Fibroblast of upper back skin (primary cell): ENCODE results near the gene ST7.

Experiments used
- DNase-seq: peaks from one replicate; pipeline ENCODE4 v3.0.0-alpha.2; 2013

The ST7 gene

GRCh38 chr7:116980354-116980753, 27.1 kb downstream of the ST7 start:
- no peak for DNase-seq

- no peak for DNase-seq
These were observed 28.6 kb downstream of the ST7 start for GRCh38 chr7:116981939-116982338.

GRCh38 chr7:116984511-116984910, 31.2 kb downstream of the ST7 start:
- DNase-seq, result no peak

GRCh38 chr7:116984917-116985316, 31.6 kb downstream of the ST7 start:
- peak; percentile 32 for DNase-seq

- no peak for DNase-seq
These were observed 32.3 kb downstream of the ST7 start for GRCh38 chr7:116985575-116985974.

- peak; percentile 55 for DNase-seq
These were observed 33.6 kb downstream of the ST7 start for GRCh38 chr7:116986611-116987565.

GRCh38 chr7:116988363-116988989, 35.2 kb downstream of the ST7 start:
- no peak for DNase-seq

GRCh38 chr7:116990056-116990455, 36.8 kb downstream of the ST7 start:
- DNase-seq, result no peak

- DNase-seq, result no peak
These were observed 37.9 kb downstream of the ST7 start for GRCh38 chr7:116991233-116991632.

GRCh38 chr7:116994611-116995010, 41.3 kb downstream of the ST7 start:
- DNase-seq, result no peak

- DNase-seq, result no peak
These were observed 44.7 kb downstream of the ST7 start for GRCh38 chr7:116997972-116998371.

GRCh38 chr7:116998567-116999175, 45.4 kb downstream of the ST7 start:
- DNase-seq, result no peak

GRCh38 chr7:116999311-116999710, 46.0 kb downstream of the ST7 start:
- peak; percentile 39 for DNase-seq

GRCh38 chr7:117001283-117001682, 48.0 kb downstream of the ST7 start:
- no peak for DNase-seq

GRCh38 chr7:117004899-117005298, 51.6 kb downstream of the ST7 start:
- DNase-seq, result peak; percentile 68

GRCh38 chr7:117005449-117005848, 52.1 kb downstream of the ST7 start:
- DNase-seq, result peak; percentile 67

GRCh38 chr7:117006907-117007684, 53.8 kb downstream of the ST7 start:
- no peak for DNase-seq

GRCh38 chr7:117008118-117008885, 55.0 kb downstream of the ST7 start:
- DNase-seq, result no peak

GRCh38 chr7:117008886-117009531, 55.7 kb downstream of the ST7 start:
- DNase-seq, result peak; percentile 76

- DNase-seq, result no peak
These were observed 56.5 kb downstream of the ST7 start for GRCh38 chr7:117009705-117010361.
